ENCODE data around the gene THADA. TPM values are rescaled to one million over a fixed set of nuclear protein-coding genes. Genes with fewer than 3 reads are reported as not detected.

Gene THADA
- polyA plus RNA-seq, 1 donor (not counting 4 experiments of a cell fraction or from before 2014, with no cell fraction given) = 22.6 TPM

GRCh38 chr2:43612944-43613343, 17.1 kb upstream of the THADA start:
- dilution Hi-C loops (cut with MboI; ENCODE audit: extremely low pct_ligation_motif_present, low sequenced_read_pairs) = no loop called here
- FAIRE-seq = no peak
- Histone ChIP-seq H3K4me2 (ENCODE audit: control insufficient read depth, extremely low read depth, insufficient read depth, low read depth, low read length) (no peak overlapping the region), H3K4me3 (ENCODE audit: control insufficient read depth in 2 of 3, extremely low read depth in 1 of 3, insufficient read depth in 2 of 3, low read depth in 1 of 3, low read length in 3 of 3) (no peak overlapping the region), H2AFZ (ENCODE audit: control insufficient read depth, low read length) (no peak overlapping the region), H3K27ac (ENCODE audit: control insufficient read depth, insufficient read depth, low read length) (no peak overlapping the region), H3K9me1 (ENCODE audit: control insufficient read depth, extremely low read depth, insufficient read depth, low read length) (no peaks in the 10 kb centered on the region), H3K36me3 (ENCODE audit: control insufficient read depth in 2 of 2, extremely low read depth in 1 of 2, insufficient read depth in 2 of 2, low read length in 2 of 2) (no peaks in the 10 kb centered on the region), H3K4me1 (ENCODE audit: control insufficient read depth, extremely low read depth, insufficient read depth, low read length) (no peaks in the 10 kb centered on the region), H4K20me1 (ENCODE audit: control insufficient read depth, extremely low read depth, insufficient read depth, low read length) (no peaks in the 10 kb centered on the region), H3K9me3 (ENCODE audit: control insufficient read depth, low read depth, low read length) (no peaks in the 10 kb centered on the region), H3K9ac (ENCODE audit: control insufficient read depth, extremely low read depth, insufficient read depth, low read length) (no peak overlapping the region), H3K79me2 (ENCODE audit: control insufficient read depth, insufficient read depth, low read length) (no peaks in the 10 kb centered on the region), H3K27me3 (ENCODE audit: control insufficient read depth, extremely low read depth, insufficient read depth, low read length) (no peaks in the 10 kb centered on the region)
- TF ChIP-seq CTCF (optimal IDR thresholded peaks at IDR 0.05 in 1 of 3, IDR thresholded peaks at IDR 0.05 in 1 of 3, conservative IDR thresholded peaks at IDR 0.05 in 1 of 3; ENCODE audit: extremely low read depth in 1 of 3, insufficient read depth in 2 of 3, low read length in 3 of 3) (no peak), EZH2 (IDR thresholded peaks at IDR 0.05; ENCODE audit: low read length) (no peak)
- DNase-seq (ENCODE audit: low read depth, low spot score) = no peak

GRCh38 chr2:43611987-43612894, 16.4 kb upstream of the THADA start:
- Histone ChIP-seq H4K20me1 (ENCODE audit: control insufficient read depth, extremely low read depth, insufficient read depth, low read length) (no peaks in the 10 kb centered on the region), H3K4me3 (ENCODE audit: control insufficient read depth in 2 of 3, extremely low read depth in 1 of 3, insufficient read depth in 2 of 3, low read depth in 1 of 3, low read length in 3 of 3) (no peak overlapping the region), H2AFZ (ENCODE audit: control insufficient read depth, low read length) (no peak overlapping the region), H3K9me3 (ENCODE audit: control insufficient read depth, low read depth, low read length) (no peaks in the 10 kb centered on the region), H3K36me3 (ENCODE audit: control insufficient read depth in 2 of 2, extremely low read depth in 1 of 2, insufficient read depth in 2 of 2, low read length in 2 of 2) (no peaks in the 10 kb centered on the region), H3K27ac (ENCODE audit: control insufficient read depth, insufficient read depth, low read length) (no peak overlapping the region), H3K4me1 (ENCODE audit: control insufficient read depth, extremely low read depth, insufficient read depth, low read length) (no peaks in the 10 kb centered on the region), H3K9ac (ENCODE audit: control insufficient read depth, extremely low read depth, insufficient read depth, low read length) (no peak overlapping the region), H3K27me3 (ENCODE audit: control insufficient read depth, extremely low read depth, insufficient read depth, low read length) (no peaks in the 10 kb centered on the region), H3K4me2 (ENCODE audit: control insufficient read depth, extremely low read depth, insufficient read depth, low read depth, low read length) (no peak overlapping the region), H3K79me2 (ENCODE audit: control insufficient read depth, insufficient read depth, low read length) (no peaks in the 10 kb centered on the region), H3K9me1 (ENCODE audit: control insufficient read depth, extremely low read depth, insufficient read depth, low read length) (no peaks in the 10 kb centered on the region)
- dilution Hi-C loops (cut with MboI; ENCODE audit: extremely low pct_ligation_motif_present, low sequenced_read_pairs) = no loop called here
- FAIRE-seq (peak; percentile 80), DNase-seq (ENCODE audit: low read depth, low spot score) (peak; percentile 56)
- TF ChIP-seq EZH2 (IDR thresholded peaks at IDR 0.05; ENCODE audit: low read length) = no peak
- TF ChIP-seq CTCF (optimal IDR thresholded peaks at IDR 0.05 in 1 of 3, IDR thresholded peaks at IDR 0.05 in 1 of 3, conservative IDR thresholded peaks at IDR 0.05 in 1 of 3; ENCODE audit: extremely low read depth in 1 of 3, insufficient read depth in 2 of 3, low read length in 3 of 3) = peak; percentile 85 to 92 (median 85)

Measured in keratinocyte (primary cell).